Right lobe of liver (tissue), 4 donors: ENCODE measurements around the gene SSTR3.

Source experiments
- POLR2A ChIP-seq: fragments of 450-650 bp; IDR thresholded peaks from one replicate; pipeline ENCODE4 v1.6.1; 2017; ENCODE audit warnings: antibody characterized with exemption, mild to moderate bottlenecking
- TF ChIP-seq, protein P1 (sequence below), 4 donors: fragments of 200-600 bp in 3 of 4; fragments of 450-650 bp in 1 of 4; IDR thresholded peaks; one replicate each; pipeline versions ENCODE4 v1.5.1 to v1.8.0; 2016 to 2022; ENCODE audit warnings: antibody characterized with exemption in 4 of 4, mild to moderate bottlenecking in 2 of 4
- donor health status: DM: no; HTN: no; CAD: no.
- donor health status: DM: no; HTN: no; CAD: no.
- donor health status: DM: no; HTN: yes; CAD: no.

- TF ChIP-seq, protein P1, sequence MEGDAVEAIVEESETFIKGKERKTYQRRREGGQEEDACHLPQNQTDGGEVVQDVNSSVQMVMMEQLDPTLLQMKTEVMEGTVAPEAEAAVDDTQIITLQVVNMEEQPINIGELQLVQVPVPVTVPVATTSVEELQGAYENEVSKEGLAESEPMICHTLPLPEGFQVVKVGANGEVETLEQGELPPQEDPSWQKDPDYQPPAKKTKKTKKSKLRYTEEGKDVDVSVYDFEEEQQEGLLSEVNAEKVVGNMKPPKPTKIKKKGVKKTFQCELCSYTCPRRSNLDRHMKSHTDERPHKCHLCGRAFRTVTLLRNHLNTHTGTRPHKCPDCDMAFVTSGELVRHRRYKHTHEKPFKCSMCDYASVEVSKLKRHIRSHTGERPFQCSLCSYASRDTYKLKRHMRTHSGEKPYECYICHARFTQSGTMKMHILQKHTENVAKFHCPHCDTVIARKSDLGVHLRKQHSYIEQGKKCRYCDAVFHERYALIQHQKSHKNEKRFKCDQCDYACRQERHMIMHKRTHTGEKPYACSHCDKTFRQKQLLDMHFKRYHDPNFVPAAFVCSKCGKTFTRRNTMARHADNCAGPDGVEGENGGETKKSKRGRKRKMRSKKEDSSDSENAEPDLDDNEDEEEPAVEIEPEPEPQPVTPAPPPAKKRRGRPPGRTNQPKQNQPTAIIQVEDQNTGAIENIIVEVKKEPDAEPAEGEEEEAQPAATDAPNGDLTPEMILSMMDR (IDR thresholded peaks at IDR 0.05) = no peak
- TF ChIP-seq POLR2A = no peak
Measured at GRCh38 chr22:37169406-37169805, 42.9 kb downstream of the SSTR3 start.
